ENCODE measurements around the gene FAM184B.

GRCh38 chr4:17723648-17724047 lies 57.8 kb downstream of the FAM184B start:
- no peak for TF ChIP-seq CTCF (IDR thresholded peaks at IDR 0.05)
- TF ChIP-seq POLR2A (IDR thresholded peaks at IDR 0.05): no peak
